Mucosa of descending colon (tissue), 3 donors: ENCODE results near the gene METTL25B. TPM values are rescaled to one million over a fixed set of nuclear protein-coding genes. Genes with fewer than 3 reads are reported as not detected.
A peak's percentile ranks its signal among the peaks of the same experiment; 100 is the strongest.

Experiments
- ATAC-seq: fragments of 200-7000 bp; cut with Tn5 transposase; one replicate; pipeline ENCODE4 v1.9.1; 2020; ENCODE audit warnings: mild to moderate bottlenecking, moderate library complexity
- DNase-seq, 3 donors: peaks; one replicate each; pipeline ENCODE4 v3.0.0-alpha.2; 2020
- H3K36me3 ChIP-seq: fragments of 200-600 bp; one replicate; pipeline ENCODE4 v1.8.0; 2021; ENCODE audit warnings: low read depth, mild to moderate bottlenecking
- H3K4me1 ChIP-seq: fragments of 200-600 bp; one replicate; pipeline ENCODE4 v1.8.0; 2021; ENCODE audit warnings: low read depth, mild to moderate bottlenecking
- H3K4me3 ChIP-seq: fragments of 200-600 bp; one replicate; pipeline ENCODE4 v1.8.0; 2021; ENCODE audit warnings: mild to moderate bottlenecking
- H3K9me3 ChIP-seq: fragments of 200-600 bp; one replicate; pipeline ENCODE4 v1.8.0; 2021; ENCODE audit warnings: mild to moderate bottlenecking
- intact Hi-C, 2 donors: fragments of 100-400 bp; cut with DNase I in 1 of 2; cut with micrococcal nuclease in 1 of 2; formaldehyde crosslinking; loops; one replicate each; pipeline versions ENCODE4 v1.11.0 to v1.11.1; 2022; cut with DNase I, micrococcal nuclease
- total RNA-seq, 3 donors: library from RNA; stranded (reverse); fragmentation: NEBNext Ultra II Directional in 2 of 3; extraction: Animal tissue kit (Norgen Biotek cat#: 25700) in 2 of 3; gene quantifications; one replicate each; pipeline versions ENCODE4 v1.2.1 to v1.2.4, GENCODE V29; 2021 to 2023
- TF ChIP-seq, protein P1 (sequence below): fragments of 200-600 bp; IDR thresholded peaks from one replicate; pipeline ENCODE4 v1.8.0; 2022; ENCODE audit warnings: antibody characterized with exemption, mild to moderate bottlenecking
- donor health status: DM: no; HTN: no; CAD: no; lungs with moderate emphysema.
- donor health status: DM: no; HTN: no; CAD: no.
- donor health status: DM: no; HTN: yes; CAD: no.

METTL25B gene
- total RNA-seq, 3 donors from 2014 or later, result 35.1 to 58.6 (median 44.4) TPM

DNA sequence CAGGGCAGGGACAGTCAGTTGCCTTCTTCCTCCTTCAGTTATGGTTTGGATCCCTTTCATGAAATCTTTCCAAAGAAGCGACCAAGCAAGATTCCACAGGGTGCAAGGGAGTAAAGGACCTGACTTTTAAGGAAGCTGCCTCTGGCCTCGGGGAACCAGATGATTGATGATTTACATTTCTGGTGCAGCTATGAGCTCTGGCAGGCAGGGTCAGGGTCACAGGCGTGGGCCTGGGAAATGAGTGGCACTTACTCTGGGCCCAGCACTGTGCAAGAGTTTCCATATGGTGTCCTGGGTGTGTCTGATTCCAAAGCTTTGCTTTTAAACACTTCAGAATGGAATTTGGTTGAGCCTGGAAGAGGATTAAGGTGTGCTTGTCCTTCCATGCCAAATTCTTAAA is 15.6 kb upstream of the METTL25B start:
- ATAC-seq (no peak), DNase-seq (no peak)
- intact Hi-C loops, result no loop called here
- Histone ChIP-seq H3K36me3 (no peaks in the 10 kb centered on the region), H3K4me1 (peaks cover 2% of the 10 kb centered on the region), H3K4me3 (no peak overlapping the region), H3K9me3 (no peaks in the 10 kb centered on the region)
- TF ChIP-seq, protein P1, sequence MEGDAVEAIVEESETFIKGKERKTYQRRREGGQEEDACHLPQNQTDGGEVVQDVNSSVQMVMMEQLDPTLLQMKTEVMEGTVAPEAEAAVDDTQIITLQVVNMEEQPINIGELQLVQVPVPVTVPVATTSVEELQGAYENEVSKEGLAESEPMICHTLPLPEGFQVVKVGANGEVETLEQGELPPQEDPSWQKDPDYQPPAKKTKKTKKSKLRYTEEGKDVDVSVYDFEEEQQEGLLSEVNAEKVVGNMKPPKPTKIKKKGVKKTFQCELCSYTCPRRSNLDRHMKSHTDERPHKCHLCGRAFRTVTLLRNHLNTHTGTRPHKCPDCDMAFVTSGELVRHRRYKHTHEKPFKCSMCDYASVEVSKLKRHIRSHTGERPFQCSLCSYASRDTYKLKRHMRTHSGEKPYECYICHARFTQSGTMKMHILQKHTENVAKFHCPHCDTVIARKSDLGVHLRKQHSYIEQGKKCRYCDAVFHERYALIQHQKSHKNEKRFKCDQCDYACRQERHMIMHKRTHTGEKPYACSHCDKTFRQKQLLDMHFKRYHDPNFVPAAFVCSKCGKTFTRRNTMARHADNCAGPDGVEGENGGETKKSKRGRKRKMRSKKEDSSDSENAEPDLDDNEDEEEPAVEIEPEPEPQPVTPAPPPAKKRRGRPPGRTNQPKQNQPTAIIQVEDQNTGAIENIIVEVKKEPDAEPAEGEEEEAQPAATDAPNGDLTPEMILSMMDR, result no peak

DNA sequence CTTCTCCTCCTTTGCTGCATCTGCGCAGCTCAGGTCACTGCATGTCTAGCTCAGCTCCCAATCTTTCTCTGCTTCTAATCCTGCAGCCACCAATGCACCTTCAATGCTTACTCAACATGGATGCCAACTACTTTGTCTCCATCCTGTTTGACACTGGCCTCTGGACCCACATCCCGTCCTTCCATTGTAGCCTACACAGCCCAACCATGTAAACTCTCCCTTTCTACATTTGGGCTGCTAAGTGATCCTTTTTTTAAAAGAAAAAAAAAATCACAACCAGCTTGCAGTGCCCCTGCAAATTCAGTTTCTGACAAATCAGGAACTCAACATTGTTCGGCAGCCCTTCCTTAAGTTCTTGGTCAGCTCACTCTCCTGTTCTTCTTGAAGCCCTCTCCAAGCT is 13.4 kb upstream of the METTL25B start:
- H3K4me1 ChIP-seq, result no peaks in the 10 kb centered on the region
- no peak for ATAC-seq
- DNase-seq, result no peak
- no peaks in the 10 kb centered on the region for H3K36me3 ChIP-seq
- no peaks in the 10 kb centered on the region for H3K9me3 ChIP-seq
- TF ChIP-seq, protein P1, result no peak
- no peak overlapping the region for H3K4me3 ChIP-seq
- intact Hi-C loops, result no loop called here

DNA sequence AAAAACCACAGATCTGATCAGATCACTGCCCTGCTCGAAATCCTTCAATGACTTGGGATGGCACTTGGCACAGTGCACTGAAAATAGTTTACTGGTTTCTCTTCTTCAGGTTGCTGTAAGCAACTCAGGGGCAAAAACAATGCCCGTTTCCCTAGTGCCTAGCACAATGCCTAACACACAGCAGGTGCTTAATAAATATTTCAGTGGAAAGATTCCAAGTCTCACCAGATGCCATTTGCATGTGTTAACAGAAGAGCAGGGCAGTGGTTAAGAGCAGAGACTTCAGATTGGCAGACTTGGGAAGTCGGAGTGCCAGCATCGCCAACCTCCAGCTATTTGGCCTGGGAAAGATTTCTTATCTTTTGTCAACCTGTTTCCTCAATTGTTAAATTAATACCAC is 10.9 kb upstream of the METTL25B start:
- Histone ChIP-seq H3K9me3 (no peaks in the 10 kb centered on the region), H3K4me3 (no peak overlapping the region), H3K36me3 (no peaks in the 10 kb centered on the region), H3K4me1 (no peaks in the 10 kb centered on the region)
- intact Hi-C loops, result no loop called here
- ATAC-seq, result no peak
- TF ChIP-seq, protein P1, result no peak
- no peak for DNase-seq

DNA sequence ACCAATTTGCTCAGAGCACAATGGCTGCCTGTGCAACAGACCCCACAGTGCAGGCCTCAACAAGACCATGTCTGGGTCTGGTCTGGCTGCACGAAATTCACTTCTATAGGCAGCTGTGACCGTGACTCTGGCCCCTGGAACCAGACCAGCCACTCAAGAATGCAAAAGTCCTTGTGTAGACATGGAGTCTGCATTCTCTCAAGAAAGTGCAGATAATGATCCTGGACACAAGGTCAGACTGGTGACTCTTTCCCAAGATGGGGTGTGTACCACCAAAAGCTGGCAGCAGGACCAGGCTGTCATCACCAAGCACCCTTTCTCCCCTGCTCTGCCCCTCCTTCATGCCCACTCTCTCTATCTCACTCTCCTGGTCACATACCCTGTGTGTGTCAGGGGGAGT is 7.1 kb upstream of the METTL25B start:
- intact Hi-C loops, result no loop called here
- H3K4me1 ChIP-seq, result peaks cover 19% of the 10 kb centered on the region
- TF ChIP-seq, protein P1, result no peak
- ATAC-seq (no peak), DNase-seq (no peak)
- no peak overlapping the region for H3K4me3 ChIP-seq
- H3K36me3 ChIP-seq, result no peaks in the 10 kb centered on the region
- H3K9me3 ChIP-seq, result no peaks in the 10 kb centered on the region

DNA sequence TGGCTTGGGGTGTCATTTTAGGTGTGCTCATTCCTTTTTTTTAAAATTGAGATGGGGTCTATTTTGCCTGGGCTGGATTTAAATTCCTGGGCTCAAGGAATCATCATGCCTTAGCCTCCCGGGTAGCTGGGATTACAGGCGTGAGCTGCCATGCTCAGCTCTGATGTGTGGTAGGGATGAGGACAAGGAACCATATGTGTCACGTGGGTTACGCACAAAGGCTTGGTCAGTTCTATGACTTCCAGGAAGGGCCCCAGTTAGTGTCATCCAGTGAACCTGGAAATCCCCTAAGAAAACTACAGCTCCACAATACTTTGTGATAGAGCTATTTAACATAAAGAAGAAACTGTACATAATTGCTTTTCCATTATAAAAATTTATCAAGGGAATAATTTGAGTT is 6.7 kb upstream of the METTL25B start:
- no peak overlapping the region for H3K4me3 ChIP-seq
- intact Hi-C loops, result no loop called here
- no peaks in the 10 kb centered on the region for H3K9me3 ChIP-seq
- ATAC-seq (no peak), DNase-seq (no peak)
- TF ChIP-seq, protein P1, result no peak
- H3K4me1 ChIP-seq, result peaks cover 23% of the 10 kb centered on the region
- no peaks in the 10 kb centered on the region for H3K36me3 ChIP-seq

DNA sequence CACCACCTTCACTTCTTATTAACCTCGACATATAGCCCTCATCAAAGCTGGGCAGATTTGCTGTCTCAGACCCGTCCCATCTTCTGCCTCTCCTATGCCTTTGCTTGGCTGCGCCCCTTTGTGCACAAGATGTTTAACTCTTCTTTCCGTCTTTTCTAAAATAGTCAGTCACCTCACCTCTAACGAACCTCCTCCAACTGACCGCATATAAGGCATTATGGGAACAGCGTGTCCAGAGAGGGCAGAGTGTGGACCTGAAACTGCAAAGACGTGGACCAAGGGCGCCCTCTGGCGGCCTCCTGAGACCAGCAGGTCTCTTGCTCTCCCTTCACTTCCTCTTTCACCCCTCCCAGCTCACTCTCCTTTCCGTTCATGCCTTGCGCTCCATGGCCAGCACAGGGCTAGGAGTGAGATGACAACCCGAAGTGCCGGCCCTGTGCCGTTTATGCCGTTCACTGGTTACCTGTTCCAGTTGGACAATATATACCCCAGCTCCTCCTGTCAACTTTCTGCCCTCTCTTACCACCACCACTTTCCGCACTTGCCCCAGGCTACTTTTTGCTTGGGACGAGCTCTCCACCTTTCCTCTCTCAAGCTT is 2.5 kb upstream of the METTL25B start:
- intact Hi-C loops, result loop anchor here in 1 of 2 donors (5.0 kb wide), 1 partner anchor 38 kb away; no protein-coding TSS in a partner anchor

More for the DNA sequence above, 2.5 kb upstream of the METTL25B start:
- H3K4me1 ChIP-seq, result peaks cover 41% of the 10 kb centered on the region
- DNase-seq (peak; percentile 89 to 95 (median 93)), ATAC-seq (peak; percentile 77)
- H3K4me3 ChIP-seq, result no peak overlapping the region
- TF ChIP-seq, protein P1, result peak; percentile 79
- no peaks in the 10 kb centered on the region for H3K9me3 ChIP-seq
- H3K36me3 ChIP-seq, result no peaks in the 10 kb centered on the region
